GM12878 (cell line): Measurements from ENCODE around the gene NBPF1. TPM values are rescaled to one million over a fixed set of nuclear protein-coding genes. Genes with fewer than 3 reads are reported as not detected.
A peak's percentile ranks its signal among the peaks of the same experiment; 100 is the strongest.

Experiments used
- ATAC-seq: fragments of 200-7000 bp; cut with Tn5 transposase; 3 replicates; pipeline ENCODE4 v1.9.1; 2020; ENCODE audit warnings: mild to moderate bottlenecking, moderate library complexity
- BruUV-seq: library from RNA; stranded (reverse); fragments of 400-500 nt; replicated peaks from 2 replicates; lab custom pipeline; 2021; lab: Mats Ljungman, UMichigan
- CTCF ChIA-PET: fragments of 300-600 bp; sonication (Branson Sonifier 250); formaldehyde crosslinking; extraction: SDS; loops from one replicate; lab custom pipeline; 2021; ENCODE audit warnings: inconsistent platforms; lab: Yijun Ruan, JAX
- POLR2A ChIA-PET: fragments of 350-600 bp; formaldehyde crosslinking; extraction: SDS; loops from one replicate; lab custom pipeline; 2021; ENCODE audit warnings: inconsistent platforms; lab: Charles Lee
- RAD21 ChIA-PET: fragments of 300-600 bp; sonication (Branson Sonifier 250); formaldehyde crosslinking; loops from one replicate; lab custom pipeline; 2023; ENCODE audit warnings: antibody characterized with exemption; ENCODE audit not compliant: unreplicated experiment; lab: Charles Lee
- SMC1A ChIA-PET: fragments of 300-600 bp; sonication (Branson Sonifier 250); formaldehyde crosslinking; loops from one replicate; lab custom pipeline; 2023; ENCODE audit not compliant: unreplicated experiment, uncharacterized antibody; lab: Charles Lee
- DNase-seq: peaks from one replicate; pipeline ENCODE4 v3.0.0-alpha.2; 2011; ENCODE audit warnings: low read depth, low spot score
- FAIRE-seq: peaks from 3 replicates; lab custom pipeline; 2011; peaks lifted over from hg19 to GRCh38; lab: Jason Lieb, UNC
- H2AFZ ChIP-seq: 2 replicates; pipeline ENCODE4 v1.6.0; 2011; ENCODE audit warnings: low read depth, low read length, control low read depth; ENCODE audit not compliant: control insufficient read depth
- H3K27ac ChIP-seq: 2 replicates; pipeline ENCODE4 v1.5.1; 2011; ENCODE audit warnings: control low read depth; ENCODE audit not compliant: control insufficient read depth, insufficient read depth
- H3K27me3 ChIP-seq, 2 experiments: replicated peaks in 1 of 2; 2 replicates each; pipeline versions ENCODE4 v1.6.0 to v1.6.1; 2011; ENCODE audit warnings: low read length in 1 of 2; ENCODE audit not compliant: control insufficient read depth in 2 of 2, insufficient read depth in 2 of 2
- H3K36me3 ChIP-seq, 2 experiments: 2 replicates each; pipeline ENCODE4 v1.5.1; 2011; ENCODE audit warnings: low read length in 1 of 2; ENCODE audit not compliant: control insufficient read depth in 2 of 2, insufficient read depth in 2 of 2
- H3K4me1 ChIP-seq: 2 replicates; pipeline ENCODE4 v1.6.1; 2011; ENCODE audit warnings: mild to moderate bottlenecking, low read length, moderate library complexity, mixed read lengths; ENCODE audit not compliant: control insufficient read depth, insufficient read depth
- H3K4me2 ChIP-seq: 2 replicates; pipeline ENCODE4 v1.6.0; 2011; ENCODE audit warnings: control low read depth; ENCODE audit not compliant: control insufficient read depth, insufficient read depth
- H3K4me3 ChIP-seq: fragments of 200-600 bp; sonication (generic); 2 replicates; pipeline ENCODE4 v1.5.1; 2016
- H3K79me2 ChIP-seq: 2 replicates; pipeline ENCODE4 v1.6.0; 2011; ENCODE audit warnings: low read length; ENCODE audit not compliant: control insufficient read depth, insufficient read depth
- H3K9ac ChIP-seq: 2 replicates; pipeline ENCODE4 v1.8.0; 2011; ENCODE audit warnings: low read length, control low read depth, mixed read lengths; ENCODE audit not compliant: control insufficient read depth, insufficient read depth
- H3K9me3 ChIP-seq: replicated peaks from 3 replicates; pipeline ENCODE4 v1.5.1; 2011; ENCODE audit warnings: mild to moderate bottlenecking, low read length; ENCODE audit not compliant: control insufficient read depth, insufficient read depth
- H4K20me1 ChIP-seq: 2 replicates; pipeline ENCODE4 v1.6.0; 2011; ENCODE audit not compliant: control insufficient read depth, insufficient read depth
- ASH2L ChIP-seq: fragments of 300-600, 200-600 bp; sonication (generic); IDR thresholded peaks from 2 replicates; pipeline ENCODE4 v1.6.1; 2017; ENCODE audit warnings: low read depth, mild to moderate bottlenecking, borderline replicate concordance
- BACH1 ChIP-seq: fragments of 450-650 bp; IDR thresholded peaks from 2 replicates; pipeline ENCODE4 v1.6.1; 2017; ENCODE audit warnings: mild to moderate bottlenecking, borderline replicate concordance
- CHD4 ChIP-seq: fragments of 200-600 bp; sonication (generic); IDR thresholded peaks from 2 replicates; pipeline ENCODE4 v1.6.1; 2016; ENCODE audit warnings: mild to moderate bottlenecking
- EZH2 ChIP-seq: IDR thresholded peaks from 2 replicates; pipeline ENCODE4 v1.6.1; 2012; ENCODE audit warnings: low read depth, mild to moderate bottlenecking, control low read depth, inconsistent platforms, low read length, borderline replicate concordance; ENCODE audit not compliant: control insufficient read depth
- NR2C2 ChIP-seq: IDR thresholded peaks from 2 replicates; pipeline ENCODE4 v1.6.1; 2011; ENCODE audit warnings: borderline replicate concordance, low read depth; ENCODE audit not compliant: control insufficient read depth, insufficient read length
- NR2F1 ChIP-seq: fragments of 450-650 bp; conservative IDR thresholded peaks from 2 replicates; pipeline ENCODE4 v1.6.1; 2017; ENCODE audit warnings: mild to moderate bottlenecking
- RUNX3 ChIP-seq: IDR thresholded peaks from 2 replicates; pipeline ENCODE4 v1.6.1; 2012; ENCODE audit warnings: low read length, inconsistent platforms
- SUZ12 ChIP-seq: fragments of 200-600 bp; sonication (generic); IDR thresholded peaks from one replicate; pipeline ENCODE4 v1.6.1; 2018; ENCODE audit warnings: antibody characterized with exemption, mild to moderate bottlenecking; ENCODE audit not compliant: unreplicated experiment
- TAF1 ChIP-seq: IDR thresholded peaks from 2 replicates; pipeline ENCODE4 v1.6.1; 2011; ENCODE audit warnings: mild to moderate bottlenecking, low read depth, low read length, borderline replicate concordance
- ZNF207 ChIP-seq: fragments of 450-650 bp; IDR thresholded peaks from 2 replicates; pipeline ENCODE4 v1.6.1; 2014; ENCODE audit warnings: antibody characterized with exemption, mild to moderate bottlenecking, borderline replicate concordance
- ZNF217 ChIP-seq: fragments of 450-650 bp; IDR thresholded peaks from 2 replicates; pipeline ENCODE4 v1.6.1; 2017; ENCODE audit warnings: antibody characterized with exemption, mild to moderate bottlenecking
- WGBS: methylation state at CpG from one replicate; pipeline ENCODE4 v1.1.6; 2016; ENCODE audit warnings: low lambda C conversion rate; ENCODE audit not compliant: insufficient replicate concordance, insufficient coverage; ENCODE audit errors: missing lambda C conversion rate; 5-methylcytosine and 5-hydroxymethylcytosine counted together
- in situ Hi-C: fragments of 300-500 bp; cut with MboI; formaldehyde crosslinking; loops from 9 replicates; pipeline ENCODE4 v1.14.3; 2018; ENCODE audit warnings: mixed read lengths
- intact Hi-C: fragments of 100-400 bp; cut with micrococcal nuclease; formaldehyde crosslinking; loops from one replicate; pipeline ENCODE4 v1.14.2; 2022; ENCODE audit not compliant: unreplicated experiment
- polyA plus RNA-seq, 11 experiments: library from polyadenylated mRNA; depleted of rRNA in 4 of 11; unstranded in 6 of 11; stranded (reverse) in 5 of 11; fragments of >200 nt; fragmentation: Nextera tagmentation in 4 of 11; fragmentation: Illumina TruSeq in 1 of 11; extraction: Ambion mirVana in 4 of 11; extraction: Trizol in 1 of 11; gene quantifications; 1 replicate in 1 of 11; 2 replicates in 10 of 11; pipeline versions ENCODE4 v1.2.1 to v1.2.3, GENCODE V29; 2011 to 2016; ENCODE audit warnings: inconsistent platforms in 2 of 11, missing spikeins in 2 of 11, low read depth in 1 of 11
- total RNA-seq, 4 experiments: library from RNA; depleted of rRNA in 3 of 4; stranded (reverse); fragments of >200 nt in 3 of 4; fragmentation: Illumina TruSeq in 1 of 4; extraction: Trizol in 1 of 4; gene quantifications; 2 replicates each; pipeline versions ENCODE4 v1.2.1 to v1.2.3, GENCODE V29; 2013 to 2021

The NBPF1 gene
- total and polyA plus RNA-seq, 10 of the 15 experiments (the other 5 are each of a cell fraction or from before 2014, with no cell fraction given): 0.20 to 3.4 (median 0.71) TPM

GRCh38 chr1:16614361-16615252, 1.2 kb upstream of the NBPF1 start:
- H3K4me2 ChIP-seq: no peak overlapping the region
- no peaks in the 10 kb centered on the region for H3K79me2 ChIP-seq
- intact Hi-C loops: no loop called here
- no peak overlapping the region for H3K4me3 ChIP-seq
- no peak for TF ChIP-seq ZNF217
- TF ChIP-seq RUNX3: peak; percentile 9; the same call in 1 of the 2 replicates
- TF ChIP-seq, all 136 proteins: peak for 1
- CTCF ChIA-PET: interaction anchor here (0.8 to 1.2 kb wide), 3 partner anchors 175 to 426 kb away, joined by 3 to 4 read pairs (median 4); no protein-coding TSS in a partner anchor
- RAD21 ChIA-PET: no interaction called here
- no TSS peak for BruUV-seq
- no peak for ATAC-seq
- Histone ChIP-seq H4K20me1 (no peaks in the 10 kb centered on the region), H3K9me3 (no peaks in the 10 kb centered on the region), H3K4me1 (peaks cover 4% of the 10 kb centered on the region), H3K27ac (no peak overlapping the region), H3K27me3 (peaks cover 13 to 18% of the 10 kb centered on the region in 2 experiments), H3K9ac (no peak overlapping the region), H2AFZ (no peak overlapping the region), H3K36me3 (peaks cover 0 to 3% of the 10 kb centered on the region in 2 experiments; a peak in 2 of 4 replicates)
- in situ Hi-C loops: no loop called here
- POLR2A ChIA-PET: interaction anchor here (1.0 kb wide), 1 partner anchor 282 kb away, joined by 3 read pairs; no protein-coding TSS in a partner anchor
- DNase-seq: no peak
- 66% methylated on average over 11 of the region's 11 CpGs for WGBS
- FAIRE-seq: no peak
- SMC1A ChIA-PET: no interaction called here

- no peak for FAIRE-seq
- Histone ChIP-seq H3K27ac (no peak overlapping the region), H3K4me3 (peak overlapping the region; percentile 73; the same call in 1 of the 2 replicates), H3K9ac (no peak overlapping the region), H3K4me2 (peak overlapping the region; percentile 100), H2AFZ (peak overlapping the region; percentile 32), H3K9me3 (no peaks in the 10 kb centered on the region), H3K4me1 (peaks cover 4% of the 10 kb centered on the region), H3K36me3 (no peaks in the 10 kb centered on the region), H3K79me2 (no peaks in the 10 kb centered on the region), H4K20me1 (no peaks in the 10 kb centered on the region), H3K27me3 (peaks cover 13 to 18% of the 10 kb centered on the region in 2 experiments)
- ChIA-PET CTCF (interaction anchor here (0.7 to 2.9 kb wide), 5 partner anchors 9 to 339 kb away, joined by 3 to 23 read pairs (median 3); no protein-coding TSS in a partner anchor), RAD21 (interaction anchor here (0.8 kb wide), 1 partner anchor 339 kb away, joined by 4 read pairs; no protein-coding TSS in a partner anchor), POLR2A (no interaction called here), SMC1A (interaction anchor here (0.8 to 1.6 kb wide), 3 partner anchors 9 to 258 kb away, joined by 4 to 6 read pairs (median 6); no protein-coding TSS in a partner anchor)
- 17% methylated on average over 31 of the region's 31 CpGs for WGBS
- ATAC-seq: no peak; the same call in 2 of the 3 replicates
- DNase-seq: no peak
- in situ Hi-C loops: no loop called here
- BruUV-seq: no TSS peak
- intact Hi-C loops: no loop called here
- TF ChIP-seq SUZ12 (peak; percentile 61), TAF1 (no peak), ASH2L (no peak), CHD4 (no peak), BACH1 (no peak), NR2C2 (no peak), ZNF207 (no peak), NR2F1 (no peak), EZH2 (peak; percentile 93; the same call in 1 of the 2 replicates)
These were observed 812 bp downstream of the NBPF1 start for GRCh38 chr1:16612332-16613172.
